CD4-positive, alpha-beta T cell treated with Interleukin-21 for 1 hour (primary cell): ENCODE data around the gene GALNT14.

ENCODE experiments used
- DNase-seq: peaks from one replicate; pipeline ENCODE4 v3.0.0-alpha.2; 2020

The GALNT14 gene

DNA sequence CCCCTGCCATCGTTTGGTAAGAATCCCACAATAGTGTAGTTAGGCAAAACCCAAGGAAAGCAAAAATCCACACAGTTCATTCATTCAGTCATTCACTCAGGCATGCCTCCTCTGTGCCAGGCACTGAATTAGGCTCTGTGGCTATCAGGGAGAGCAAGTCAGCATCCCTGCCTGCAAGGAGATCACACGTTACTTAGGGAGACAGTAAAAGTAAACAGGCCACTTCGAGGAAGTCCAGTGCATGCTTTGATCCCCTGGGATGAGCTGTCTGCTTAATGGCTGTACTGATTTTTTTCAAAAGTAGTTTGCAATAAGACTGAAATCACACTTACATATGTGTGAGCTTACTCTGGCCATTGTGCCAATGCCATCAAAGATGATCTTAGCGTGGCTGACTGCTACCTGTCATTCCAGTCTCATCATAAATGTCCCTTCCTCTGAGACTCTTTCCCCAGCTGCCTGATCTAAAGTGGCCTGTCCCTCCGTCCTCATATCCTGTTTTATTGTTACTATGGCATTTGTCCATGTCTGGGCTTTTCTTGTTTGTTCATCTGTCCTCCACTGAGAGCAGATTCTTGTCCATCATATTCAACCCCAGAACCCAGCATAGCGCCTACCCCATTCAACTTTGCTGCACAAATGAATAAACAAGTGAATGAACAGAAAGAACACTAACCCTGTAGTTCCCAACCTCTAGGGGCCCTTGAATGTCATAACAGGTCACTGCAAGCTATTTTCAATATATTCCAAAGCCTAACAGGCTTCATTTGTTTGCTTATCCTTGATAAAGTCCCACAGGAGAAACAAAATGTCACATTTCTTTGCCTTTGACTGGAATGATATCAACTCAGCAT lies 84.1 kb downstream of the GALNT14 start:
- DNase-seq: no peak

DNA sequence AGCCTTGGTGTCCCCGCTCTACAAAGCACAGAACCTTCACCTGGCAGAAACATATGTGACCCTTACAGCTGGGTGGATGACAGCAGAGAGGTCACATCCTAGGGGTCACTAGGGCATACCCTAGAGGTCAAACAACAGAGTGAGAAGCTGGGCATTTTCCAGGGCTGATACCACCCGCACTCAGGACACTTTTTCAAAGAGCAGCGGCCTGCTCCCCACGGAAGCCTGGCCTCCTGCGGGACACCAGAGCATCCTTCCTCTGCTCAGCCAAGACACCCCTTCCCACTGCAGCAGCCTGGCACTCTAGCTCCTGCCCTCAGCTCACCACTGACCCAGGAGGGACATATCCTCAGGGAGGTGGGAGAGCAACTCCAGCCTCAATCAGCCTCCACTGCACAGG lies 86.0 kb downstream of the GALNT14 start:
- DNase-seq: no peak

DNA sequence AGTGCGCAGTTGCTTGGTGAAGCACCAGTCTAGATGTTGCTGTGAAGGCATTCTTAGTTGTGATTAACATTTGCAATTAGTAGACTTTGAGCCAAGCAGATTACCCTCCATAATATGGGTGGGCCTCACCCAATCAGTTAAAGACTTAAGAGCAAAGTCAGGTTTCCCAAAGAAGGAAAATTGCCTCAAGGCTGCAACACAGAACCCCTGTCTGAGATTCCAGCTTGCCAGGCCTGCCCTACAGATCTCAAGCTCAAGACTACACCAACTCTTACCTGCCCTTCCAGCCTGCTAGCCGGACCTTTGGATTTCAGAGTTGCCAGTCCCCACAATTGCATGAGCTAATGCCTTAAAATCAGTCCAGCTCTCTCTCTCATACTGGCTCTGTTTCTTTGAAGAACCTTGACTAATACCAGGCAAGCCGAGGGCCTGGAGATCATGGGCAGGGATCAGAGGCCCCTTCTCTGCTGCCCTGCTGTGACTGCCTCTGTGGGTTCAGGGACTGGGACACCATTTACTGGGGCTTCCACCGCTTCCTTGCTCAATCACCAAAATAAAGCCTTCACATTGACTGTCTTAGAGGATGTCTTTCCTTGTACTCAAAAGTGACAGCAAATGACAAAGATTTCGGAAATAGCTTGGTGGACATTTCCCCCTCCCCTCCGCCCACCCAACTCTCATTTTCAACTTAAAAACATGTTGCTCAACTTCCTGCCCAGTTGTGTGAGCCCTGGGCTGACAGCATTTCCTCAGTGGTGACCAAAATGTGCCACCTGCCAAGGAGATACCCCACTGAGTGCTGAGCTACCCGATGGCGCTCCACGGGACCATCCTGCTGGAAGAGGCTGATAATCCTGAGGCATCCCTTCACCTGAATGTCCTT lies 86.7 kb downstream of the GALNT14 start:
- no peak for DNase-seq

DNA sequence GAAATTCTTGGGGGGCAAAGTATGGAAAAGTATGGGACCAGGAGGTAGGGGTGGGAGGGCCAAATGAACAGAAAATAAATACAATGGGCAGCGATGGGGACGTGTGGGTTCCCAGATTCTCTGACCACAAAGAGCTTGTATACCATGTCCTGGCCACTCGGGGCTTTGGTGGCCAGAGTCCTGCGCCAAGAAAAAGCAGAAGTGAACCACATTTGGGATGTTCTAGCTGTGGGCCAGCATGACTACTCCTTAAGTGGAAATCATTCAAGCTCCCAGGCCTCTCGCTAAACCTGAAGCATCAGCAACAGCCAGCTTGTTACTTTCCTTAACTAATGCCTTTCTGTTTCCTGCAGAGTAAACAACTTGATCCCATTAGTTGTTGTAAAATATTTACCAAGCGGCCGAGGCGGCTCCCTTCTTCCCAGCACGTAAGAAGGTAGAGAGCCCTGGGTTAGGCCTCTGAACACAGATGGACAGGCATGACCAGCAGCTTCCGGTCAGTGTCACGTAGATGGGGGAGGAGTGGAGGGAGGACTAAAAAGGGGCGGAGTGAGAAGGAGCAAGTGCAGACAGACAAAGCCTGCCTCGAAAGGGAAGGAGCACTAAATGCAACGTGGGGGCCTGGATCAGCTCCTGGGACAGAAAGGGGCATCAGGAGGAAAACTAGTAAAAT lies 88.2 kb downstream of the GALNT14 start:
- no peak for DNase-seq

DNA sequence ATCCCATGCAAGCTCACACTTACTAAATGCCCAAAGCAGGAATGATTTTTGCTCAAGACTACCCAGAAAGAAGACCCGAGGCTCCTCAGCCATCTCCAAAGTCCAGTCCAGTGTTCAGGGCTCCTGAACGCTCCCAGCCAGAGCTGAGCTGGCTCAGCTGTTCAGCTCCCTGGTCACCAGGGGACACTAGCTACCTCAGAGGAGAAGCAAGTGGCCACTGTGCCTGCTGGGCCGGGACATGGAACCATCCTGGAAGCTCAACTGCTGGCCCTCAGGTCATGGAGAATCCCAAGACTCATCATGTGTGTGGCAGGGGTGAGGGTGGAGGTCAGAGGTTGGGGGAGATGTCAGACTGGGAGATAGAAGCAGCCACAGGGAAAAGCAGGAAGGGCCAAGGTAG lies 89.0 kb downstream of the GALNT14 start:
- no peak for DNase-seq

DNA sequence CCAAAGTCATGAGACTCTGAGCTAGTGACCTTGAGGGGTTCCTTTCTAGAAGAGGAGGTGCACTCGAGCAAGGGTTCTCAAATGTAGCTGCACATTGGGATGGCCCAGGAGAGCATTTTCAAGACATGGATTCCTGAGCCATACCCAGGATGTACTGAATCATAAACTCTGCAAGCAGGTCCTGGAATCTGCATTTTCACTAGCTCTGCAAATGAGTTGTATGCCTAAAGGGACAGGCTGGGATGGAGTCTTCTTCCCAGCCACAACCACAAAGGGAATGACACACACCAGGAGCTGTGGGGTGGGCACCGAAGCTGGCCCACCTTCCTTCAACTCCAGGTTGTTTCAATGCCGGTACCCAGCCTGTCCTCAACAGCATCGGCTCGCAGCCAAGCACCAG lies 90.6 kb downstream of the GALNT14 start:
- no peak for DNase-seq

GRCh38 chr2:31038385-31038784 lies 99.9 kb downstream of the GALNT14 start:
- DNase-seq: no peak

DNA sequence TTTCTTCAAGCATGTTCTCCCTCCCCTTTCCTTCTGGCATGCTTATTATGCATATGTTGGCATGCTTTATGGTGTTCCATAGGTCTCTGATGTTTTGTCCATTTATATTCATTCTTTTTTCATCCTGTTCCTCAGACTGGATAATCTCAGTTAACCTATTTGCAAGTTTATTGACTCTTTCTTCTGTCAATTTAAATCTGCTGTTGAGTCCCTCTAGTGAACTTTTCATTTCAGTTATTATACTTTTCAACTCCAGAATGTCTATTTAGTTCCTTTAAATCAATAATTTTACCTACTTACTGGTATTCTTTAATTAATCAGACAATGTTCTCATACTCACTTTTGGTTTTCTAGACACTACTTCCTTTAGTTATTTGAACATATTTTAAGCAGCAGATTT lies 101.2 kb downstream of the GALNT14 start:
- no peak for DNase-seq

DNA sequence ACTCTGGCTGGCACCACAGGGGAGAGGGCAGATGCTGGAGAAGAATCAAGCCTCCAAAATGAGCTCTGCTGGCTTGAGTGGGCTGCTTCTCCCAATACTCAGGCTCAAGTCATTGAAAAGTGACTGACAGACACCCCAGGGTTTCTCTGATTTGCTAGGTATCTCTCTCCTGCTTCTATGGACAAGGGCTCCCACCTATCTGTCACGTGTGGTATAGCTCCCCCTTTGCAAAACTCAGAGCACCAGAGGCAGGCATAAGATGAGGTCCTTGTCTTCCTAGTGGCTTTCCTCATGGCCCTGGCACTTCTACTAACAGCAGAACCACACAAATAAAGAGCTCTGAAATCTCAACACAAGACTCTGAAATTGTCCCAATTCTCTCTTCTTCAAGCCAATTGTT lies 105.2 kb downstream of the GALNT14 start:
- no peak for DNase-seq

- no peak for DNase-seq
Observed at GRCh38 chr2:31032475-31032874, 105.8 kb downstream of the GALNT14 start.

- no peak for DNase-seq
Observed at GRCh38 chr2:31031132-31031706, 107.0 kb downstream of the GALNT14 start.

- DNase-seq: no peak
Observed at GRCh38 chr2:31028417-31028816, 109.8 kb downstream of the GALNT14 start.

GRCh38 chr2:31027549-31027948 lies 110.7 kb downstream of the GALNT14 start:
- DNase-seq: no peak

- DNase-seq: no peak
Observed at GRCh38 chr2:31023541-31023940, 114.7 kb downstream of the GALNT14 start.

DNA sequence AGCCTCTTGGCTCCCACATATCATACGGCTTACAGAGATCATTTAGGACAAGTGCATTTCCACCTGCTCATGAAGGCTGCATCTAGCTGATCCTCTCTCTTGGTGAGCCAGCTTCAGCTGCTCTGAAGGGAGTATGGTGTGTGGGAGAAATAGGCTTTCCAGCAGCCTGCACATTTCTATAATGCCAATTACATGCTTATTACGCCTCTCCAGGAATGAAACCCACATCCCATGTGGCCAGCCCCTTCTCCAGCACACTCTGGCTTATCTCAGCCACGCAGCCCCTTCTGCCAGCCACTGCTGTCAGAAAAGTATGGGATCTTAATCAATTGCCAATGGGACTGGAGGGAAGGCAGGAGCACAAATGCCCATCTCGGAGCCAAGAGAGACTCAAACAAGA lies 117.5 kb downstream of the GALNT14 start:
- DNase-seq: no peak

- DNase-seq: no peak
Observed at GRCh38 chr2:31018280-31018679, 120.0 kb downstream of the GALNT14 start.

DNA sequence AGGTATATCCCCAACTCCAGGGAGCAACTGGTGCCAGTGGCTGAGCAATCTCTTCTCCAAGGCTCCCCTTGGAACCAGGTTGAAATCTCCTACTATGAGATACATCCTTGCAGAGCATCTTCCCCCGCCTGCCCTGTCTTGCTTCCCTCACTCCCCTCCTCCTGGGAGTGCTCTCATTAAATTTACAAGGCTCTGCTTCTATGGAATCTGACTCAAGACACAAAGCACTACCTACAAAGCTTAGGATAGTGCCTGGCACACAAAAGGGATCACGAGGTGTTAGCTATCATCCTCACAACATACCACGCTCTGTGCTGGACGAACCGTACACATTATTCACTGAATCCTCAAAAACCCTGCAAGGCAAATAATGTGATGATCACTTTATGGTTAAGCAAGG lies 121.6 kb downstream of the GALNT14 start:
- DNase-seq: no peak

- no peak for DNase-seq
Observed at GRCh38 chr2:31014516-31014915, 123.7 kb downstream of the GALNT14 start.

GRCh38 chr2:31013301-31013700 lies 124.9 kb downstream of the GALNT14 start:
- no peak for DNase-seq

DNA sequence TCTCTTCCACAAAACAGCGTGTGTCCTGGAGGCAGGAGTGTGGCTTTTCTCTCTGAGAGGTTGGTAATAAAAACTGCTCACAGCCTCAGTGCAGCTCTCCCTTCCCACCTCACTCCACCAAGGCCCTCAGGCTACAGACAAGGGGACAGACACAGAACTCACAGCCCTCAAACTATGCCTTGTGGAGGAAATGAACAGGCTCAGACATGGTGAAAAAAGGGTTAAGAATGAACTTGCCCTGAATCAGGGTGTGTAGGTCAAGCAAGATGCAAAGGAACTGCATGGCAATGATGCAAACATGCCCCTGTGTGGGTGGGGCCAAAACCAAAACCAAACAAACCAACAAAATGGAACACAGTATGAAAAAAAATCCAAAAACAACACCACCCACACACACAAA lies 125.8 kb downstream of the GALNT14 start:
- DNase-seq: no peak

GRCh38 chr2:31011587-31011986 lies 126.7 kb downstream of the GALNT14 start:
- DNase-seq: no peak

- DNase-seq: no peak
Observed at GRCh38 chr2:31008561-31009114, 129.6 kb downstream of the GALNT14 start.

DNA sequence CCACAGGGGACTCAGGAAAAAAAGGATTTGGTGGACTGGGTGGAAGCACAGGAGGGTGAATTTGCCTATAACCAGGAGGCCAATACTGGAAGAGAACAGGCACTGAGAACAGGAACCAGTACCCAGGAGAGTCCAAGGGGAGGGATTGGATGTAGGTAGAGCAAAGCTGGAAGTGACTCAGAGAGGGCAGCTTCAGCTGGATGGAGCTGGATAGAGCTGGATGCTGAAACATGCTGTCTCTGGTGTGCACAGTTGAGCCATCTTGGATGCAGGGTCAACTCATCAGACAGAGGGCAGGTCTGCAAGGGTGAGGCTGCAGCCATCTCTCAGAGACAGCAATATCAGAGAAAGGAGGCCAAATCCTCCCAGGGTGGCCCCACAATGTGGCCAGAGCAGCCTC lies 134.0 kb downstream of the GALNT14 start:
- DNase-seq: no peak
